ENCODE data around the gene CES5A.
"Not testable (repeated sequence)": the region's sequence is repeated elsewhere in the genome, so short reads cannot be mapped to it uniquely, and the experiment has no call there.

CES5A gene, protein sequence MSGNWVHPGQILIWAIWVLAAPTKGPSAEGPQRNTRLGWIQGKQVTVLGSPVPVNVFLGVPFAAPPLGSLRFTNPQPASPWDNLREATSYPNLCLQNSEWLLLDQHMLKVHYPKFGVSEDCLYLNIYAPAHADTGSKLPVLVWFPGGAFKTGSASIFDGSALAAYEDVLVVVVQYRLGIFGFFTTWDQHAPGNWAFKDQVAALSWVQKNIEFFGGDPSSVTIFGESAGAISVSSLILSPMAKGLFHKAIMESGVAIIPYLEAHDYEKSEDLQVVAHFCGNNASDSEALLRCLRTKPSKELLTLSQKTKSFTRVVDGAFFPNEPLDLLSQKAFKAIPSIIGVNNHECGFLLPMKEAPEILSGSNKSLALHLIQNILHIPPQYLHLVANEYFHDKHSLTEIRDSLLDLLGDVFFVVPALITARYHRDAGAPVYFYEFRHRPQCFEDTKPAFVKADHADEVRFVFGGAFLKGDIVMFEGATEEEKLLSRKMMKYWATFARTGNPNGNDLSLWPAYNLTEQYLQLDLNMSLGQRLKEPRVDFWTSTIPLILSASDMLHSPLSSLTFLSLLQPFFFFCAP

GRCh38 chr16:55875273-55875672 lies at the start of gene CES5A:
Gene CES5A (minus strand): TSS chr16:55875373. CDS start chr16:55875221, 152 bp downstream.
- DNase-seq (ENCODE audit: low spot score): no peak

DNA sequence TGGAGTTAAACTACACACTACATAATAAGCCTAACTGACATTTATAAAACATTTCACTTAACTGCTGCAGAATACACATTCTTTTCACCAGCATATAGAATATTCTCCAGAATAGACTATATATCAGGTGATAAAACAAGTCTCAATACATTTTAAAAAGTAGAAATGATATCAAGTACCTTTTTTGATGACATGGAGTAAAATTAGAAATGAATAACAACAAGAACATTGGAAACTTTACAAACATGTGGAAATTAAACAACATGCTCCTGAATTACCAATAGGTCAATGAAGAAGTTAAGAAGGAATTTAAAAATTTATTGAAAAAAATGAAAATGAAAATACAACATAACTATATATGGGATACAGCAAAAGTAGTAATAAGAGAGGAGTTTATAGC lies 47.5 kb upstream of the CES5A start:
- no peak for DNase-seq (ENCODE audit: low spot score)

GRCh38 chr16:55917373-55918160 lies 42.4 kb upstream of the CES5A start:
- DNase-seq (ENCODE audit: low spot score): no peak

GRCh38 chr16:55915096-55915827 lies 40.1 kb upstream of the CES5A start:
- DNase-seq (ENCODE audit: low spot score): no peak

DNA sequence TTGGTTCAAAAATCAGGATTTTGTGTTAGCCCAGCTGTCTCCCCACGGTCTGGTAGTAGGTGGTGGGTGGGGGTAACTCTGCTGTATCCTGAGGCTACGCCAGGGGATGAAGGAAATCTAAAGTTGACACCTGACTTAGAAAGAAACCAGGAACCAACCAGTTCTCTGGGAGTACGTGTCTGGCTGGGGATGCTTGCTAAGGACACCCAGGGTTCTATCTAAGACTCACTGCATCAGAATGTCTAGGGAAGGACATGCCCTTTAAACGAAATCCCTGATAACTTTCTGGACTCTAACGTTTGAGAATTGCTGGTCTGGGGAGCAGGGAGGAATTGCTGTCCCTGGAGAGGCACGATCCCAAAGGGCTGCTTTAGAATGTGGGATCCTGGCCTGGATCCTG lies 39.2 kb upstream of the CES5A start:
- no peak for DNase-seq (ENCODE audit: low spot score)

- DNase-seq (ENCODE audit: low spot score): no peak
These were observed 38.5 kb upstream of the CES5A start for GRCh38 chr16:55913716-55914115.

- DNase-seq (ENCODE audit: low spot score): not testable (repeated sequence)
These were observed 37.9 kb upstream of the CES5A start for GRCh38 chr16:55913121-55913520.

- no peak for DNase-seq (ENCODE audit: low spot score)
These were observed 36.8 kb upstream of the CES5A start for GRCh38 chr16:55912022-55912421.

DNA sequence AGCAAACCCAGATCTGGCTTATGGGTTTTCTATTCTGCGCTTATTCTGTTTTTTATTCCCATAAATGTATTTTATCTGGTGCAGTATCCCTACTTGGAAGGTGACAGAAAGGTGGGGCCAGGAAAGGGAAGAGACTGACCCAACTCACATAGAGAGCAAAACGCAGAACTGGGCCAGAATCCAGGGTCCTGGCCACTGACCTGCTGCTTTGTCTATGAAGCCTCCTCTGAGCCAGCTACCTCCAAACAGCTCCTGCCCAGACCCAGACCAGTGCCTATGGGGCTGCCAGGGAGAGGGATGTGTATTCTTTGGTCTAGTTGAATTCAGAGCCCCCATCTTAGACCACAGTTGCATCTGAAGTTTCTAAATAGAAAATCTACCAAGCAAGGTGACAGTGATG lies 36.4 kb upstream of the CES5A start:
- no peak for DNase-seq (ENCODE audit: low spot score)

DNA sequence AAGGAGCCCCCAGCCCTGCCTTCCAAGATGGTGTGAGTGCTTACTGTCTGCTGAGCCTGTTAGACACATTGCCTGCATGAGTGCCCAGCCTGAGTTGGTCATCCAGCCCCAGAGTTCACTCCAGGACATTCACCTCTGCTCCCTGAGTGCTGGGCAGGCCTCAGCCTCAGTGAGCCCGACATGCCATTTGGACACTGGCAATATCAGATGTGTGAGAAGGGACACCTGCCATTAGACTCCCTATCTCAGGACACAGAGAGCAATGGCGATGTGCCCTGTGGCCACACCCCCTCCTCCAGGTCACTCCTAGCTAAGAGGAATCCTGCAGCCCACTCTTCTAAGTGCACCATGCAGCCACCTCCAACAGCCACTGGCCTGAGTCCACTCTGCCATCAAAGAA lies 34.7 kb upstream of the CES5A start:
- no peak for DNase-seq (ENCODE audit: low spot score)

- DNase-seq (ENCODE audit: low spot score): no peak
These were observed 33.5 kb upstream of the CES5A start for GRCh38 chr16:55908641-55909040.

DNA sequence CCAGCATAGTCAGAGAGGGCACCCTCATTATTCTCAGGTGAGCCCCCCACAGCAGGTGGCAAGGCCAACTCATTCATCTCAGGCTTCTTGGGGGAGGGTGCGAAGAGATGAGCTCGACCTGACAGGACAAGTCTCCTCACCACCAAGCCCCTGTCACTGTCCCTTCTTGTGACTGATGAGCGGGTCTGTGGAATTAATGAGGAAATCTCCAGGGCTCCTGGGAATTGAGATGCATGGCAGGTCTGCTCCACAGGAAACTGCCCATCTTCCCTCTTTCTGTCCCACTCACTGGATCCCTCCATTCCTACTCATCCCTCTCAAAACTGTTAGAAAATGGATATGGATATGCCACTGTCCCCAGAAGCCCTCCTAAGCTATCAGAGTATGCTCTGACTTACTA lies 32.5 kb upstream of the CES5A start:
- DNase-seq (ENCODE audit: low spot score): no peak

GRCh38 chr16:55906123-55906522 lies 30.9 kb upstream of the CES5A start:
- no peak for DNase-seq (ENCODE audit: low spot score)

DNA sequence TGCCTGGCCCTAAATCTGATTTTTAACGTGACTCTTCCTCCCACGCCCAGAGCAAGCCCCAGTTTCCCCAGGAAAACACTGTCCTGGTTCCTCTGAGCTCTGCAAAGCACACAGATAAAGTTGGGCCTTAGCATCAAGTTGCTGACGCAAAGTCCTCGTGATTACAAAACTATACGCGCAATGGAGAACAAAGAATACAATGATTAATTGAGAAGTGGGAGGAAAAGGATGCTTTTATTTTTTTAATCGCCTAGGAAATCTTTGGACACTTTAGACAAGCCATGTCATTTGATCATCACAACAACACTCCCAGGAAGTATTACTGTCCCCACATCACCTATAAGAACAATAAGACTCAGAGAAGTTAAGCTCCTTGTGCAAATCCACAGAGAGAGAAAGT lies 30.5 kb upstream of the CES5A start:
- DNase-seq (ENCODE audit: low spot score): no peak

GRCh38 chr16:55901566-55902217 lies 26.5 kb upstream of the CES5A start:
- DNase-seq (ENCODE audit: low spot score): no peak

DNA sequence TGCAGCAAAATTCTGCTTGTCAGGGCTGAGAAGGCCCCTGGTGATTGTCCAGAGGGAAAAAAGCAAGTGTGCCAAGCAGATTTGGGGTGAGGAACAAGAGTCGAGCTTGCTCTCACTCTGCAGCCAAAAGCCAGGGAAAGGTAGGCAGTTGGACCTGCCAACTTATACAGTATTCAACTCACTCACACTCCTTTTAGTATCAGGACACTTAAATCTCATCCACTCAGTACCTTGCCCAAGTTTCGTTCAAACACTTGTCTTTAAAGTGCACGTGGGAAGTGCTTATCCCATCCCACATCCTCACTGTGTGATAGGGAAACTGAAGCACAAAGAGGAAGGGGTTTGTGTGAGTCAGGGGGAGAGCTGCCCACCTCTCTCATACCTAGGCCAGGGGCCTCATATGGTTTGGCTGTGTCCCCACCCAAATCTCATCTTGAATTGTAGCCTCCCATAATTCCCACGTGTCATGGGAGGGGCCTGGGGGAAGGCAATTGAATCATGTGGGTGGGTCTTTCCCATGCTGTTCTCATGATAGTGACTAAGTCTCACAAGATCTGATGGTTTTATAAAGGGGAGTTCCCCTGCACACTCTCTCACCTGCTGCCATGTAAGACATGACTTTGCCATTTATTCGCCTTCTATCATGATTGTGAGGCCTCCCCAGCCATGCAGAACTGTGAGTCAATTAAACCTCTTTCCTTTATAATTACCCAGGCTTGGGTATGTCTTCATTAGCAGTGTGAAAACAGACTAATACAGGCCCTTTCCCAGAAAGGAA lies 25.6 kb upstream of the CES5A start:
- no peak for DNase-seq (ENCODE audit: low spot score)

DNA sequence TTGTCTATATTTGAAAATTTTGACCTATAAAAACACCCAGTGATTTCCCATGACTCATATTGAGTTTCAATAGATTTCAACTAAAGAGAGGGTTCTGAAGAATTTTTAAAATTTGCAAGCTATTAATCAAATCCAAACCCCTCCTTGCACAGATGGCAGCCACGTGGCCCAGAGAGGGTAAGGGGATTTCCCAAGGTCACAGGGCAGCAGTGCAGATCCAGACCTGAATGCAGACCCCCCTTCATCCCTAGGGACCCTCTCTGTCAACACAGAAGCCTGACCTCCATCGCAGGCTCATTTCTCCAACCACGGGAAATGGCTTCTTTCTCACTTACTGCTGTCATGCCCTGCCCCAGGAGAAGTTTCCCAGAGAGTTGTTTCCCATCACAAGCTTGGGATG lies 24.7 kb upstream of the CES5A start:
- no peak for DNase-seq (ENCODE audit: low spot score)

GRCh38 chr16:55898592-55898991 lies 23.4 kb upstream of the CES5A start:
- no peak for DNase-seq (ENCODE audit: low spot score)

- no peak for DNase-seq (ENCODE audit: low spot score)
These were observed 17.6 kb upstream of the CES5A start for GRCh38 chr16:55892821-55893220.

DNA sequence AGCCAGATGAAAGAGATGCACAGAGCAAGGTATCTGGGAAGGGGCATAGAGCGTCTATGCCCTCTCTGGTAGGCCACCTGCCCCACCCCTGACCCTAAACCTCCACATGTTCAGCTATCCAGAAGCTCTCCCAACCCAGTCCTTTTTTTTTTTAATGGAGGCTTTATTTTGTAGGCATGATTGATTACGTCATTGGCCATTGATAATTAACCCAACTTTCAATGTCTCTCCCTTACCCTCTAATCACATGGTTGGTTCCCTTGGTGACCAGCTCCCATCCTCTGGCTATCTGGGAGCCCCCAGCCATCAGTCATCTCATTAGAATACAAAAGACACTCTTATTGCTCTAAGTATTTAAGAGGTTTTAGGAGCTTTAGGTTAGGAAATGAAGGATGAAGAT lies 14.3 kb upstream of the CES5A start:
- no peak for DNase-seq (ENCODE audit: low spot score)

GRCh38 chr16:55888546-55888945 lies 13.4 kb upstream of the CES5A start:
- DNase-seq (ENCODE audit: low spot score): no peak

Measured in hematopoietic multipotent progenitor cell treated with erythropoietin and hydrocortisone succinate and interleukin-3 and kit ligand, for 17 days (in vitro differentiated cells).